BLaER1 treated with 17β-estradiol and CSF1 and Interleukin-3, amounts not matched to agents 10 nM and 100 nM (cell line): ENCODE measurements around the gene OLFM1.

Source experiments
- H3K27ac ChIP-seq, 11 experiments: shearing (Covaris generic); formaldehyde crosslinking; 2 replicates each; pipeline ENCODE4 v1.8.1; 2022
- H3K27me3 ChIP-seq, 11 experiments: shearing (Covaris generic); formaldehyde crosslinking; 2 replicates each; pipeline ENCODE4 v1.8.1; 2022
- H3K36me3 ChIP-seq, 11 experiments: shearing (Covaris generic); formaldehyde crosslinking; 2 replicates each; pipeline ENCODE4 v1.8.1; 2022
- H3K4me1 ChIP-seq, 10 experiments: shearing (Covaris generic); formaldehyde crosslinking; 2 replicates each; pipeline ENCODE4 v1.8.1; 2022
- H3K4me2 ChIP-seq, 11 experiments: shearing (Covaris generic); formaldehyde crosslinking; 2 replicates each; pipeline ENCODE4 v1.8.1; 2022
- H3K4me3 ChIP-seq, 10 experiments: shearing (Covaris generic); formaldehyde crosslinking; 2 replicates each; pipeline ENCODE4 v1.8.1; 2022
- H3K9ac ChIP-seq, 11 experiments: shearing (Covaris generic); formaldehyde crosslinking; 2 replicates each; pipeline ENCODE4 v1.8.1; 2022
- H3K9me3 ChIP-seq, 11 experiments: shearing (Covaris generic); formaldehyde crosslinking; replicated peaks in 1 of 11; 2 replicates each; pipeline ENCODE4 v1.8.1; 2022
- H4K20me1 ChIP-seq, 11 experiments: shearing (Covaris generic); formaldehyde crosslinking; 2 replicates each; pipeline ENCODE4 v1.8.1; 2022
- Cebpa-rat ChIP-seq, 11 experiments: shearing (Covaris generic); IDR thresholded peaks; 2 replicates each; pipeline ENCODE4 v1.8.1; 2022

OLFM1 gene

GRCh38 chr9:135103931-135104639, 16.6 kb downstream of the OLFM1 start:
- Histone ChIP-seq H3K27ac (no peak overlapping the region), H4K20me1 (peaks cover 0 to 92% (median 9%) of the 10 kb centered on the region in 11 experiments; a peak in 12 of 22 replicates), H3K27me3 (peaks cover 19 to 87% (median 59%) of the 10 kb centered on the region in 11 experiments; a peak in 18 of 22 replicates), H3K9me3 (no peaks in the 10 kb centered on the region), H3K4me3 (no peak overlapping the region), H3K36me3 (no peaks in the 10 kb centered on the region), H3K4me2 (no peak overlapping the region), H3K4me1 (peaks cover 0 to 9% (median 7%) of the 10 kb centered on the region in 10 experiments; a peak in 15 of 20 replicates), H3K9ac (no peak overlapping the region)
- TF ChIP-seq Cebpa-rat (IDR thresholded peaks at IDR 0.05), result no peak

GRCh38 chr9:135104761-135105160, 17.3 kb downstream of the OLFM1 start:
- Histone ChIP-seq H3K4me2 (no peak overlapping the region), H3K27me3 (peaks cover 17 to 89% (median 57%) of the 10 kb centered on the region in 11 experiments; a peak in 18 of 22 replicates), H3K36me3 (no peaks in the 10 kb centered on the region), H3K9ac (no peak overlapping the region), H4K20me1 (peaks cover 0 to 95% (median 9%) of the 10 kb centered on the region in 11 experiments; a peak in 11 of 22 replicates), H3K9me3 (no peaks in the 10 kb centered on the region), H3K4me3 (no peak overlapping the region), H3K27ac (no peak overlapping the region), H3K4me1 (peaks cover 0 to 12% (median 11%) of the 10 kb centered on the region in 10 experiments; a peak in 15 of 20 replicates)
- no peak for TF ChIP-seq Cebpa-rat (IDR thresholded peaks at IDR 0.05)

DNA sequence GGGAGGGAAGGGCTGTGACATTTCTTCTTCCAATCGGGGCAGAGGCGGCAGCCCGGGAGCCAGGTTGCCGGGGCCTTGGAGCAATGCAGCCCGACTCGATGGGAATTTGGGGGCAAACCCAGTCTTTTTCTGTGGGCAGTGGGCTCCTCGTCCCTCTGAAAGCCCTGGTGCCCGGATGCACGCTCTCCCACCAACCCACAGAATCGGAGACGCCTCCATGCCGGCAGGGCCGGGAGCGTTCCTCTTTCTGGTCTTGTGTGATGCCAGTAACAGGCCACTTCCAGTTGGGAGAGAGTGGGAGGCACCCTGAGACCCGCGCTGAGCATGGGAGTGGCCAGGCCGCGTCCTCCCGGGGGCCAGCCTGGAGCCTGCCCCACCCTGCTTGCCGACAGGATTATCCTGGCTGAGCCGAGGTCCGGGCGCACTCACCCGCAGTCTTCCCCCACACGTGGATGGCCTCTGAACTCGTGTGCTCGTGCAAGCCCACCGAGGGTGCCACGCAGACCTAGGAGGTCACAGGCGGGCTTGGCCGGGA, 17.8 kb downstream of the OLFM1 start:
- Histone ChIP-seq H3K9me3 (no peaks in the 10 kb centered on the region), H3K4me1 (peaks cover 0 to 12% (median 11%) of the 10 kb centered on the region in 10 experiments; a peak in 15 of 20 replicates), H3K9ac (no peak overlapping the region), H3K4me2 (no peak overlapping the region), H3K36me3 (no peaks in the 10 kb centered on the region), H3K4me3 (no peak overlapping the region), H3K27me3 (peaks cover 16 to 88% (median 57%) of the 10 kb centered on the region in 11 experiments; a peak in 17 of 22 replicates), H4K20me1 (peaks cover 0 to 92% (median 9%) of the 10 kb centered on the region in 11 experiments; a peak in 11 of 22 replicates), H3K27ac (no peak overlapping the region)
- TF ChIP-seq Cebpa-rat (IDR thresholded peaks at IDR 0.05), result no peak

GRCh38 chr9:135105938-135106491, 18.5 kb downstream of the OLFM1 start:
- Histone ChIP-seq H3K9ac (no peak overlapping the region), H3K36me3 (no peaks in the 10 kb centered on the region), H3K4me1 (peaks cover 0 to 12% (median 11%) of the 10 kb centered on the region in 10 experiments; a peak in 15 of 20 replicates), H3K9me3 (no peaks in the 10 kb centered on the region), H3K4me2 (no peak overlapping the region), H3K27me3 (peaks cover 16 to 87% (median 52%) of the 10 kb centered on the region in 11 experiments; a peak in 17 of 22 replicates), H4K20me1 (peaks cover 0 to 91% (median 9%) of the 10 kb centered on the region in 11 experiments; a peak in 11 of 22 replicates), H3K4me3 (no peak overlapping the region), H3K27ac (no peak overlapping the region)
- no peak for TF ChIP-seq Cebpa-rat (IDR thresholded peaks at IDR 0.05)

GRCh38 chr9:135106551-135107270, 19.2 kb downstream of the OLFM1 start:
- Histone ChIP-seq H3K9me3 (no peaks in the 10 kb centered on the region), H3K36me3 (no peaks in the 10 kb centered on the region), H3K4me2 (no peak overlapping the region), H3K9ac (no peak overlapping the region), H3K4me3 (no peak overlapping the region), H3K27ac (no peak overlapping the region), H3K4me1 (peaks cover 0 to 12% (median 11%) of the 10 kb centered on the region in 10 experiments; a peak in 15 of 20 replicates), H3K27me3 (peaks cover 16 to 80% (median 45%) of the 10 kb centered on the region in 11 experiments; a peak in 15 of 22 replicates), H4K20me1 (peaks cover 0 to 91% (median 8%) of the 10 kb centered on the region in 11 experiments; a peak in 10 of 22 replicates)
- no peak for TF ChIP-seq Cebpa-rat (IDR thresholded peaks at IDR 0.05)

DNA sequence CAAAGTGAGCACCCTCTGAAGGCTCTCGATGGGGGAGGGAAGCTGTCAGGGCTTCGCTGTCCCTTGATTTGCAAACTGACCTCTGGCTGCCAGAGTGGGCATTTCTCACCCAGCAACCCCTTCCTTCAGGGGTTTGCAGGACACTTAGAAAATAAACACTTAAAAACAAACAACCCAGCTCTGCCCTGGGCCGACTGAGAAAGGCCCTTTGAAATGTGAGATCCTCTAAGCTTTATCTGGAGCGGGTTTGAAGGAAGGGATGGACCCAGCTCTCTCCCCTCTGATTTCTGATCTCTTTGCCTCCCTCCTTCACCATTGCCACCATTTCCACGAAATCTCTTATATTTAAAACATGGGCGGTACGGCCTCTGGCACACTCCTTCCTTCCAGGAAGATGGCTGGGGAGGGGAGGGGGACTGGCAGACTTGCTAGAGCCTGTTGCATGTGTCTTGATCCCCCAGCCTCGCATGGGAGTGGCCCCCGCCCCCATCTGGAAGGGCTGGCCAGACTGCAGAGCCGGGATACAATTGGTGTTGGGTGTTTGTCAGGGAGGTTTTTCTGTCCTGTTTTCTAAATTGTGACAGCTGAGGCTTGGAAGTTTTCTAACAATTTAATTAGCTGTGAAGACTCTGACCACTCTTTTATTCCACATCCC, 20.2 kb downstream of the OLFM1 start:
- H3K9me3 ChIP-seq, result no peaks in the 10 kb centered on the region
- no peak overlapping the region for H3K9ac ChIP-seq
- H3K36me3 ChIP-seq, result no peaks in the 10 kb centered on the region
- H4K20me1 ChIP-seq, result peaks cover 0 to 86% (median 0%) of the 10 kb centered on the region in 11 experiments; a peak in 9 of 22 replicates
- no peak overlapping the region for H3K4me2 ChIP-seq
- H3K27me3 ChIP-seq, result peaks cover 13 to 70% (median 36%) of the 10 kb centered on the region in 11 experiments; a peak in 15 of 22 replicates
- no peak overlapping the region for H3K27ac ChIP-seq
- peaks cover 0 to 12% (median 11%) of the 10 kb centered on the region in 10 experiments; a peak in 15 of 20 replicates for H3K4me1 ChIP-seq
- H3K4me3 ChIP-seq, result no peak overlapping the region
- no peak for TF ChIP-seq Cebpa-rat (IDR thresholded peaks at IDR 0.05)

GRCh38 chr9:135108831-135109510, 21.5 kb downstream of the OLFM1 start:
- Histone ChIP-seq H3K27me3 (peaks cover 10 to 57% (median 31%) of the 10 kb centered on the region in 11 experiments; a peak in 15 of 22 replicates), H3K27ac (no peak overlapping the region), H3K4me2 (peak overlapping the region in 10 of 11 experiments; percentile 6 to 64 (median 44); a peak in 19 of 22 replicates), H3K36me3 (no peaks in the 10 kb centered on the region), H3K9me3 (no peaks in the 10 kb centered on the region), H3K4me3 (no peak overlapping the region), H3K9ac (no peak overlapping the region), H4K20me1 (peaks cover 0 to 74% (median 0%) of the 10 kb centered on the region in 11 experiments; a peak in 10 of 22 replicates), H3K4me1 (peaks cover 0 to 12% (median 11%) of the 10 kb centered on the region in 10 experiments; a peak in 15 of 20 replicates)
- no peak for TF ChIP-seq Cebpa-rat (IDR thresholded peaks at IDR 0.05)

- Histone ChIP-seq H3K27ac (no peak overlapping the region), H3K27me3 (peaks cover 4 to 50% (median 25%) of the 10 kb centered on the region in 11 experiments; a peak in 15 of 22 replicates), H3K36me3 (no peaks in the 10 kb centered on the region), H3K4me1 (peaks cover 0 to 12% (median 11%) of the 10 kb centered on the region in 10 experiments; a peak in 15 of 20 replicates), H3K4me3 (no peak overlapping the region), H3K9ac (no peak overlapping the region), H3K9me3 (no peaks in the 10 kb centered on the region), H3K4me2 (peak overlapping the region in 4 of 11 experiments; percentile 41 to 64 (median 60); a peak in 4 of 22 replicates), H4K20me1 (peaks cover 0 to 67% (median 0%) of the 10 kb centered on the region in 11 experiments; a peak in 9 of 22 replicates)
- TF ChIP-seq Cebpa-rat (IDR thresholded peaks at IDR 0.05), result no peak
Measured at GRCh38 chr9:135109650-135110049, 22.2 kb downstream of the OLFM1 start.
